Measurements from ENCODE around the gene PRR12. TPM values are rescaled to one million over a fixed set of nuclear protein-coding genes. Genes with fewer than 3 reads are reported as not detected.

Gene PRR12, protein sequence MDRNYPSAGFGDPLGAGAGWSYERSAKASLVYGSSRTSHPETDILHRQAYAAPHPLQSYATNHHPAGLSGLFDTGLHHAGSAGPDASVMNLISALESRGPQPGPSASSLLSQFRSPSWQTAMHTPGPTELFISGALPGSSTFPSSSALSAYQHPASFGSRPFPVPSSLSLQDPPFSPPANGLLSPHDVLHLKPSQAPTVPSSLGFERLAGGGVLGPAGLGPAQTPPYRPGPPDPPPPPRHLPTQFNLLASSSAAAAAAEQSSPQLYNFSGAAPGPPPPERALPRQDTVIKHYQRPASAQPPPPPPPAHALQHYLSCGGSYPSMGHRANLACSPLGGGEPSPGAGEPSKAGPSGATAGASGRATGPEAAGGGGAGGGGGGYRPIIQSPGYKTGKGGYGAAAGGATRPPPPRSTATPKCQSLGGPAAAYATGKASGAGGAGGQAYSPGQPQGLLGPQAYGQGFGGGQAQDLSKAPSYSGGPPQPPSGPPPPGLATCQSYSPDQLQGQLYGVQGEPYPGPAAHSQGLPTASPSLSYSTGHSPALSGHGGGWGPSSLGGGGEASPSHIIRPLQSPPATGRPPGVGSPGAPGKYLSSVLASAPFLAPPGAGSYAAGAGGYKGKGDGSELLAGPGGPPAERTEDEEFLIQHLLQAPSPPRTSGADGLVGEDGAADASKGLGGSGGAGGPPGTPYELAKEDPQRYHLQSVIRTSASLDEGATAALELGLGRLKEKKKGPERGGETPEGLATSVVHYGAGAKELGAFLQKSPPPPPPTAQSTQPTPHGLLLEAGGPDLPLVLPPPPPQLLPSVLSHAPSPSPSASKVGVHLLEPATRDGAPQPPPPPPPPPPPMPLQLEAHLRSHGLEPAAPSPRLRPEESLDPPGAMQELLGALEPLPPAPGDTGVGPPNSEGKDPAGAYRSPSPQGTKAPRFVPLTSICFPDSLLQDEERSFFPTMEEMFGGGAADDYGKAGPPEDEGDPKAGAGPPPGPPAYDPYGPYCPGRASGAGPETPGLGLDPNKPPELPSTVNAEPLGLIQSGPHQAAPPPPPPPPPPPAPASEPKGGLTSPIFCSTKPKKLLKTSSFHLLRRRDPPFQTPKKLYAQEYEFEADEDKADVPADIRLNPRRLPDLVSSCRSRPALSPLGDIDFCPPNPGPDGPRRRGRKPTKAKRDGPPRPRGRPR (N-terminal part only)
- total RNA-seq (2014; rRNA removed; shearing (Covaris generic)), result 2.3 and 4.7 TPM in 2 replicates

DNA sequence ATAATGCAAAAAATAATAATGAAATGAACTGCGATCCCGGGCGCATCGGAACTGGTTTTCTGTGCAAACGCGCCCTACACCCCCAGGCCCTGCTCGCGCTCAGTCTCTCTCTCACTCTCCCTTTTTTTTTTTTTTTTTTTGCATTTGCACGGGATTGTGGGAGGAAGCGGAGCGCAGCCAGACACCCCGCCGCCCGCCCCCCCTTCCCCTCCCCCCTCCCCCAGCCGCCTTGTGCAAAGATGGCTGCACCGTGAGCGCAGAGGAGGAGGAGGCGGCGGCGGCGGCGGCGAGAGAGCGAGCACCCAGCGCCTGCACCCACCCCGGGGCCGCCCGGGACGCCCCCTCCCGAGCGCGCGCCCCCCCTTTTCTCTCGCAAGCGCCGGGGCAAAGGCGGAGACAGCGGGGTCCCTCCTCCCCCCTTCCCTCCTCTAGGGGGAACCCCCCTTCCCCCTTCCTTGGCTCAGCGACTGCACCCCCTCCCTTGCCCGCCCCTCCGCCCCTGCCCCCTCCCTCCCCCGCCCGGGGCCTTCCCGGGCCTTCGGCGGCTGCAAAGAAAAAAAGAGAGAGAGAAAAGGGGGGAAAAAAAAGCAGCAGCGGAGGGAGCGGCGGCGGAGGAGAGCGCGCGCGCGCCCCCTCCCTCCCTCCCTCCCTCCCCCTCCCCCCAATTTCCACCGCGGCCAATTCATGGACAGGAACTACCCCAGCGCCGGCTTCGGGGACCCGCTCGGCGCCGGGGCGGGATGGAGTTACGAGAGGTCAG lies at the start of gene PRR12:
Gene PRR12 (plus strand): TSS at position 212 of the 760 bp plus-strand sequence. CDS start 473 bp downstream, at position 685.
- peak; percentile 64 for DNase-seq (ENCODE audit: low spot score)

- DNase-seq (ENCODE audit: low spot score), result no peak
Observed at GRCh38 chr19:49541914-49542313, 49.1 kb upstream of the PRR12 start.

DNA sequence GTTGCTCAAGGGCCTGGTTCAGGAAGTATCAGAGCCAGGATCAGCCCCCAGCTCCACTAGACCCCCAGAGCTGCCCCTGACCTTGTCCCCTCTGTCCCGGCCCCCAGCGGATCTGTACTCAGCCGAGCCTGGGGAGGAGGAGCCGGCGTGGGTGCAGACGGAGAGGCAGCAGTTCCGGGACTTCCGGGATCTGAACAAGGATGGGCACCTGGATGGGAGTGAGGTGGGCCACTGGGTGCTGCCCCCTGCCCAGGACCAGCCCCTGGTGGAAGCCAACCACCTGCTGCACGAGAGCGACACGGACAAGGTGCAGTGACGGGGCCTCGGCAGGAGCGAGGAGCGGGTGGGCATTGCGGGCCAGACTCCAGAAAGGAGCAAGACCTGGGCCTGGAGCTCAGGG lies 48.5 kb upstream of the PRR12 start:
- no peak for DNase-seq (ENCODE audit: low spot score)

- DNase-seq (ENCODE audit: low spot score), result no peak
Observed at GRCh38 chr19:49543032-49543431, 48.0 kb upstream of the PRR12 start.

DNA sequence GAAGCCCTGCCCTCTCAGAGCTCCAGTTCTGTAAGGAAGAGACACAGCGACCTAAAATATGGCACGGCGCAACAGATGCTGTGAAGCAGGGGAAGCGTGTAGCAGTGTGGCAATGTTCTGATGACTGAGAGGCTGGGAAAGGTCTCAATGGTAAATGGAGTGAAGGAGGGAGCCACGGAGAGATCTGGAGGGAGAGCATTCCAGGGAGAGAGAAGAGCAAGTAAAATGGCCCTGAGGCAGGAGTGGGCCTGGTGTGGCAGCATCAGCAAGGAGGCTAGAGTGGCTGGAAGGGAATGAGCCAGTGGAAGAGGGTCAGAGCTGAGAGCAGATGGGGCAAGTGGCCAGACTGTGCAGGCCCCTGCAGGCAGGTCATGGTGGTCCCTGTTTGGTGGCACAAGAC lies 46.8 kb upstream of the PRR12 start:
- no peak for DNase-seq (ENCODE audit: low spot score)

- DNase-seq (ENCODE audit: low spot score), result peak; percentile 75
Observed at GRCh38 chr19:49546825-49547565, 44.0 kb upstream of the PRR12 start.

GRCh38 chr19:49549045-49549444 lies 41.9 kb upstream of the PRR12 start:
- no peak for DNase-seq (ENCODE audit: low spot score)

DNA sequence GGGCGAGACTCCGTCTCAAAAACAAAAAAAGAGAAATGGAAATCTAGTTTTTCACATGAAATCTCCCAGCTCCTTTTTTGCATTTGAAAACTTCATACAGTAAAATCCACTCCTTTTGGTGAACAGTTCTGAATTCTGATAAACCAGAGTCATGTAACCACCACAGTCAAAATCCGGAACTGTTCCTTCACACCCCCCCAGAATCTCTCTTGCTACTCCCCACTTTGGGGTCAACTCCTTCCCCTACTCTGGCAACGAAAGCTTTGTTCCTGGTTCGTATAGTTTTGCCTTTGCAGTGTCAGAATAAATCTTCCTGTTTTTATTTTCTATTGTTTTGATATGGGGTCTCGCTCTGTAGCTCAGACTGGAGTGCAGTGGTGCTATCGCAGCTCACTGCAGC lies 39.5 kb upstream of the PRR12 start:
- no peak for DNase-seq (ENCODE audit: low spot score)

DNA sequence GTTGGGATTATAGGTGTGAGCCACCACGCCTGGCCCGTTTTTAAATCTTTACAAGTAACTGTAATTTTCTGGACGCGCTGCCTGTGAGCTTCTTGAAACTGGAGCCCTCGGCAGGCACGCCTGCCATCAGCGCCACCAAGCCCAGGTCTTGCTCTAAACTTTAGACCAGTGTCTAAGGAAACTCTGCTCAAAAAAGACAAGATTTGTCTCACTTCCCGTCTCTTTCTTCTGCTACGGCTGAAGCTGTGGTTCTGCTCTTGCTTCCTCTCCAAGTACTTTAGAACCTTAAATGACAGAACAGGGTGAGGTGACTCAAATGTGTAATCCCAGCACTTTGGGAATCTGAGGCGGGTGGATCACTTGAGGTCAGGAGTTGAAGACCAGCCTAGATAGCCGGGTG lies 38.2 kb upstream of the PRR12 start:
- DNase-seq (ENCODE audit: low spot score), result no peak

GRCh38 chr19:49553451-49554271 lies 37.3 kb upstream of the PRR12 start:
- peak; percentile 18 for DNase-seq (ENCODE audit: low spot score)

GRCh38 chr19:49554701-49555181 lies 36.2 kb upstream of the PRR12 start:
- no peak for DNase-seq (ENCODE audit: low spot score)

DNA sequence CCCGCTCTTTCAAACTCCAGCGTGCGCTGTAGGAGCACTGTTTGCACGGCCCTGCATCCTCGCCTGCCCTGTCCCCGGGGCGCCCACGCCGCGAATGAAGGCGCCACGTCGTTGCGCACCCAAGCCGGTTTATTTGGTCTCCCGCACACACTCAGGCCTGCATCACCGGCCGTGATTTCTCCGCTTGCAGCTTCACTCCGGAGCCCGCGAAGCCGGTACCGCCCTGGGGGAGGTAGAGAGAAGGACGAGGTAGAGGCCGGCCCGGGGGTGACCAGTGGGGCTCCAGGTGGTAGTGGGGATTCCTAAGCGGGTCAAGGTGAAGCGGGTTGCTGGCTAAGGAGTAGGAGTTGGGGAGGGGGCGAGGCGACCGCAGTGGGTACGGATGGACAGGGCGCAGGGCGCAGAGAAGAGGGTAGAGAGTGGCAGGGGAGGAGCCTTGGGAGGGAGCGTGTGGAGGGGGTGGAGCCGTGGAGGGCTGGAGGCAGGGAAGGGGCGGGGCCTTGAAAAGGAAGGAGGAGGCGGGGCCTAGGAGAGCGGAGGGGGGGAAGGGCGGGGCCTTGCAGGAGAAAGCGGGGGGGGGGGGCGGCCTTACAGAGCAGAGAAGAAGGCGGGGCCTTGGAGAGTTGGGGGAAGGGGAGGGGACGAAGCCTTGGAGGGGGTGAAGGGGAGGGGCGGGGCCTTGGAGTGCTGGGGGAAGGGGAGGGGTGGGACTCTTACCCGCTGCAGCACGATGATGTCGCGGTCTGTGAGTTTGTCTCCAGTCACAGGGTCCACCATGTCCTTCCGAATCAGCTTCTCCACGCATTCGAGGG lies 35.2 kb upstream of the PRR12 start:
- no peak for DNase-seq (ENCODE audit: low spot score)

DNA sequence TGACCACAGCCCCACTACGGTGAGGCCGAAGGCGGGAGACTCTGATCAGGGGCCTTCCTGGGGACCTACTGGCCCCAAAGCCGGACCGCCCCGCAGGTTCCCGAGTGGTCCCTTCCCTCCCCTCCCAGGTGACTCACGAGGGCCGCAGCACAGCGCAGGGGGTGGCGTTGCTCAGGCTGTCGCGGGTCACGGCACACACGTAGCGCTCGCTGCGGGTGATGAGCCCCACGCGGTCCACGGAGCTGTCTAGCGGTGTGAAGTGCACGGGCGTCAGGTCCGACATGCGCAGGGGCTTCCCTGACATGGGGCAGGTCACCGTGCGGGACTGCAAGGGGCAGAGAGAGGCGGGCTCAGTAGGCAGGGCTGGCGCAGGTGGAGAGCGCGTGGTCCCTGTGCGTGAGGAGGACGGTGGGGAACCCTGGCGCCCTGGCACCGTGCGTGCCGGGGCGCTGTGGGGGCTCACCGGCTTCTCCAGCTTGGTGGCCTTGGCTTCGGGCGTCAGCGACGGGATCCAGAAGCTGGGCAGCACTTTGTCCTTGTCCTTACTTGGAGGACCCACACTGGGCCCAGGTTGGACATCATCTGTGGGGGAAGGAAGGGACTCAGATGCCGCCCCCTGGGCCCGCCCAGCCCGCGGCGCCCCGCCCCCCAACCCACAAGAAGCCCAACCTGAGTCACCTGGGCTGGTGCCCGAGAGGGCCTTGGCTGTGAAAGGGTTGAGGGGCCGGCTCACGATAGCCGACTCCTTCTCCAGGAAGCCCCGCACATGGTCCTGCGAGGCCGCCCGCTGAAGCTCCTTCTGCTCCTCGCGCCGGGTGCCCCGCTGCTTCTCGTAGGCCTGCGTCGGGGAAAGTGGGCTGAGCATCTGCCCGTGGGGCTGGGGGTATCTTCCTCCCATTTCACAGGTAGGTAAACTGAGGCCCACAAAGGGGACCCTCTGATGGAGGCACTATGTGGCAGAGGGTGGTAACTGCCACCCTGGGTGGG lies 34.3 kb upstream of the PRR12 start:
- no peak for DNase-seq (ENCODE audit: low spot score)

- DNase-seq (ENCODE audit: low spot score), result no peak
Observed at GRCh38 chr19:49557641-49558325, 33.2 kb upstream of the PRR12 start.

GRCh38 chr19:49558591-49558990 lies 32.4 kb upstream of the PRR12 start:
- no peak for DNase-seq (ENCODE audit: low spot score)

GRCh38 chr19:49559443-49559842 lies 31.5 kb upstream of the PRR12 start:
- DNase-seq (ENCODE audit: low spot score), result no peak

DNA sequence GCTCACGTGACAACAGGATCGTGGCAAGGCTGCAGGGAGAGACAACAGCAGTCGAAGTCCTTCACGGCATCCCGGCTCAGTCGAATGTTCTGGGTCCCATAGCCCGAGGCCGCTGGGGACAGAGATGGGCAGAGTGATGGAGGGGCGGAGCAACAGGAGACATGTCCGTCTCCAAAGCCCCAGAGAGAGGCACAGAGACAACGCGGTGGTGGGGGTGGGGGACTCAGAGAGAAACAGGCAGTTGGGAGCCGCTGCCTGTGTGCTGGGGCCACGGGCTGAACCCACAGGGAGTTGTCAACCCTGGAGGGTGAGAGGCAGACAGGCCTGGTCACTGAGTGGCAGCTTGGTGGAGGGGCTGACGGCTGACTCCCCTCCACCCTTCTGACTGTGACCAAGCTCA lies 31.1 kb upstream of the PRR12 start:
- no peak for DNase-seq (ENCODE audit: low spot score)
